ENCODE data around the gene CGB2. TPM values are rescaled to one million over a fixed set of nuclear protein-coding genes. Genes with fewer than 3 reads are reported as not detected.
"Not testable (repeated sequence)": the region's sequence is repeated elsewhere in the genome, so short reads cannot be mapped to it uniquely, and the experiment has no call there.

The CGB2 gene
- total and polyA plus RNA-seq, 8 donors, result not detected

GRCh38 chr19:49020931-49021895 is 10.5 kb upstream of the CGB2 start:
- FAIRE-seq (no peak), ATAC-seq (no peak), DNase-seq (no peak)
- TF ChIP-seq CTCF (IDR thresholded peaks at IDR 0.05), result no peak
- H3K4me1 ChIP-seq, result peaks cover 0 to 9% (median 3%) of the 10 kb centered on the region in 3 donors
- intact Hi-C loops (cut with DNase I), result no loop called here
- no peaks in the 10 kb centered on the region for H3K9me3 ChIP-seq
- no peak overlapping the region for H3K4me3 ChIP-seq
- no peaks in the 10 kb centered on the region for H3K36me3 ChIP-seq
- H3K27ac ChIP-seq, result no peak overlapping the region
- H3K27me3 ChIP-seq, result no peaks in the 10 kb centered on the region
- 59 to 63% methylated on average over 16 of the region's 16 CpGs for whole genome bisulfite sequencing, 2 donors

GRCh38 chr19:49022116-49022515 is 9.6 kb upstream of the CGB2 start:
- no peak overlapping the region for H3K4me3 ChIP-seq
- no peak for DNase-seq
- TF ChIP-seq CTCF (IDR thresholded peaks at IDR 0.05), result no peak
- no peaks in the 10 kb centered on the region for H3K36me3 ChIP-seq
- FAIRE-seq, result no peak
- H3K27ac ChIP-seq, result no peak overlapping the region
- ATAC-seq, result no peak
- 84 to 91% methylated on average over 9 of the region's 9 CpGs for WGBS, 2 donors
- no peaks in the 10 kb centered on the region for H3K27me3 ChIP-seq
- no peaks in the 10 kb centered on the region for H3K9me3 ChIP-seq
- intact Hi-C loops (cut with DNase I), result no loop called here
- H3K4me1 ChIP-seq, result peaks cover 0 to 9% (median 3%) of the 10 kb centered on the region in 3 donors

GRCh38 chr19:49024233-49024632 is 7.5 kb upstream of the CGB2 start, which contains the start of gene CGB3:
TSS of gene CGB3 (minus strand) at chr19:49024333. CDS start at chr19:49023971, 362 bp downstream.
- FAIRE-seq; H3K36me3 ChIP-seq; H3K4me3 ChIP-seq; H3K27me3 ChIP-seq; intact Hi-C loops (cut with DNase I); ATAC-seq; H3K9me3 ChIP-seq; H3K4me1 ChIP-seq; DNase-seq; H3K27ac ChIP-seq: not testable (repeated sequence)
- WGBS, 2 donors, result 61 to 70% methylated on average over 10 to 13 of the region's 15 CpGs

- intact Hi-C loops (cut with DNase I); FAIRE-seq; ATAC-seq; H3K36me3 ChIP-seq; H3K27ac ChIP-seq; DNase-seq; H3K4me1 ChIP-seq; H3K9me3 ChIP-seq; H3K27me3 ChIP-seq; H3K4me3 ChIP-seq: not testable (repeated sequence)
- WGBS, 2 donors, result 68 to 90% methylated on average over 3 to 4 of the region's 6 CpGs
These were observed 6.6 kb upstream of the CGB2 start for GRCh38 chr19:49025088-49025487.

- intact Hi-C loops (cut with DNase I); H3K9me3 ChIP-seq; H3K36me3 ChIP-seq; H3K4me3 ChIP-seq; DNase-seq; FAIRE-seq; H3K27me3 ChIP-seq; H3K27ac ChIP-seq; ATAC-seq; H3K4me1 ChIP-seq: not testable (repeated sequence)
- 72 to 81% methylated on average over 21 to 23 of the region's 23 CpGs for WGBS, 2 donors
These were observed 6.1 kb upstream of the CGB2 start for GRCh38 chr19:49025599-49025998.

- H3K27me3 ChIP-seq; H3K27ac ChIP-seq; intact Hi-C loops (cut with DNase I); H3K36me3 ChIP-seq; FAIRE-seq; H3K9me3 ChIP-seq; DNase-seq; H3K4me1 ChIP-seq; ATAC-seq; H3K4me3 ChIP-seq: not testable (repeated sequence)
- WGBS, 2 donors, result 75% methylated on average over 8 of the region's 9 CpGs; no CpG with 5 or more reads in 1 of the 2 donors
These were observed 3.0 kb upstream of the CGB2 start for GRCh38 chr19:49028686-49029085.

GRCh38 chr19:49029749-49030148 is 1.9 kb upstream of the CGB2 start:
- FAIRE-seq; H3K27me3 ChIP-seq; intact Hi-C loops (cut with DNase I); H3K4me1 ChIP-seq; H3K27ac ChIP-seq; H3K9me3 ChIP-seq; H3K36me3 ChIP-seq; H3K4me3 ChIP-seq; ATAC-seq; DNase-seq: not testable (repeated sequence)
- 78 to 79% methylated on average over 9 to 14 of the region's 14 CpGs for WGBS, 2 donors

GRCh38 chr19:49030323-49030722 is 1.4 kb upstream of the CGB2 start:
- 36 to 75% methylated on average over 1 to 5 of the region's 8 CpGs for WGBS, 2 donors
- ATAC-seq; FAIRE-seq; H3K27ac ChIP-seq; DNase-seq; H3K27me3 ChIP-seq; H3K9me3 ChIP-seq; H3K4me1 ChIP-seq; H3K4me3 ChIP-seq; H3K36me3 ChIP-seq; intact Hi-C loops (cut with DNase I): not testable (repeated sequence)

All from pancreas (tissue), 10 donors.